Right ventricle myocardium inferior (tissue), 1 donor: ENCODE data around the gene SEZ6L2. TPM values are rescaled to one million over a fixed set of nuclear protein-coding genes. Genes with fewer than 3 reads are reported as not detected.
A peak's percentile ranks its signal among the peaks of the same experiment; 100 is the strongest.
"Not testable (repeated sequence)": the region's sequence is repeated elsewhere in the genome, so short reads cannot be mapped to it uniquely, and the experiment has no call there.

Source experiments
- ATAC-seq: fragments of 200-7000 bp; cut with Tn5 transposase; one replicate; pipeline ENCODE4 v1.9.1; 2020; ENCODE audit warnings: mild to moderate bottlenecking, moderate library complexity
- DNase-seq: peaks from one replicate; pipeline ENCODE4 v3.0.0; 2021; ENCODE audit errors: missing footprints
- intact Hi-C: fragments of 100-400 bp; cut with DNase I; formaldehyde crosslinking; loops from one replicate; pipeline ENCODE4 v1.11.0; 2022
- long read RNA-seq: library from polyadenylated mRNA; unstranded; transcript quantifications from one replicate; pipeline ENCODE4 v2.0.0, GENCODE V29; 2021
- total RNA-seq: library from RNA; stranded (reverse); fragmentation: NEBNext Ultra II Directional; extraction: Animal tissue kit (Norgen Biotek cat#: 25700); gene quantifications from one replicate; pipeline ENCODE4 v1.2.1, GENCODE V29; 2021
- donor health status: DM: no; HTN: yes; CAD: no; lungs with severe emphysema.

SEZ6L2 gene
- total RNA-seq: 0.43 TPM
- long read RNA-seq: 0 reads

DNA sequence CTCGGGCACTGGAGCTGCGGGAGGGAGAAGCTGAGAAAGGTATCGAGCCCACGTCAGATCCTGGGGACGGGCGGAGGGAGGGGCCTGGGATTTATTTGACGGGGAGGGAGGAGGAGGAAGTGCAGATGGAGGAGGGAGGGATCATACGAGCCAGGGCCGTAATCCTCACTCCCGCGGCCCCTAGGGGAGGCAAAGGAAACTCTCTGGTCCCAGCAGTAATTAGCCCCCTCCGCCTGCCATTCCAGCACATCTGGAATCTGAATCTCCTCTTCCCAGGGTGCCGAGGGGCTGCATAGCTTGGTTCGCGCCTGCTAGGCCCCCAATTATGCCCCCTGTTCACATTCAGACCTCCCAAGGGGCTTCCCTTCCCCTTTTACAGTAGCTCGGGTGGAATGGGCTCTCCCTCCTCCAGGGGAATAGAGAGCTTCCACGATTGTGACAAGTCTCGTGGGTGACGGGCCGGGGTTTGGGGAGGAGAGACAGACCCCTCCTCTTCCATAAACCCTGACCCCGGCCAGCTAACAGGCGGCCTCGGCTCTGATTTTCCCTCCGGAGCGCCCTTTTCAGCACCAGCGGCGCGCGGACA lies at the start of gene SEZ6L2:
Gene SEZ6L2, minus strand, starts transcription at position 35 of the 586 bp plus-strand sequence. CDS start 531 bp downstream, outside the sequence.
- DNase-seq (no peak), ATAC-seq (no peak)
- intact Hi-C loops: no loop called here

DNA sequence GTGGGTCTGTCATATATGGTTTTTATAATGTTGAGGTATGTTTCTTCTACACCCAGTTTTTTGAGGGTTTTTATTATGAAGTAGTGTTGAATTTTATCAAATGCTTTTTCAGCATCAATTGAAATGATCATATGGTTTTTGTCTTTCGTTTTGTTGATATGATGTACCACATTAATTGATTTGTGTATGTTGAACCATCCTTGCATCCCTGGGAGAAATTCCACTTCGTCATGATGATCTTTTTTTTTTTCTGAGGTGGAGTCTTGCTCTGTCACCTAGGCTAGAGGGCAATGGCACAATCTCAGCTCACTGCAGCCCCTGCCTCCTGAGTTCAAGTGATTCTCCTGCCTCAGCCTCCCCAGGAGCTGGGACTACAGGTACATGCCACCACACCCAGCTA lies 48.5 kb upstream of the SEZ6L2 start:
- DNase-seq: no peak
- intact Hi-C loops: no loop called here
- ATAC-seq: no peak

- ATAC-seq (peak; percentile 56), DNase-seq (no peak)
- intact Hi-C loops: no loop called here
Measured at GRCh38 chr16:29943846-29944799, 44.8 kb upstream of the SEZ6L2 start.

DNA sequence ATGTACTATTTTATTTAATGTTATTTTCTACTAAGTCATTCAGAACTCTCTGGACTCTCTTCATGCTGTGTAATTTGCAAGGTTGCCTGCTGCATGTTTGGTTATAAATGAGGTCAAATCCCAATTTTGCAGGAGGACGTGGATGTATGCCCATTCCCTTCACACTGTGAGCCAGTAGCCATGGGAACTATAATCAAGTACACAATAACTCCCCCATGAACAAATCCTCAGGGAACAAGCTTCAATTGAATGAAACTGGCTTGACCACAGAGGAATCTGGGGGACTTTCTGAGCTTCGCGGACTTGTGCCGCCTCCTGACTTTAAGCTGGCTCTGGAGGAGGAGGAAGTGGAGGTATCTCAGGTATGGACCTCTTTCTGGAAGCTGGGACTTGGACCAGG lies 41.3 kb upstream of the SEZ6L2 start:
- DNase-seq (no peak), ATAC-seq (no peak)
- intact Hi-C loops: no loop called here

- DNase-seq, ATAC-seq, intact Hi-C loops: not testable (repeated sequence)
Measured at GRCh38 chr16:29931750-29932149, 32.4 kb upstream of the SEZ6L2 start.

DNA sequence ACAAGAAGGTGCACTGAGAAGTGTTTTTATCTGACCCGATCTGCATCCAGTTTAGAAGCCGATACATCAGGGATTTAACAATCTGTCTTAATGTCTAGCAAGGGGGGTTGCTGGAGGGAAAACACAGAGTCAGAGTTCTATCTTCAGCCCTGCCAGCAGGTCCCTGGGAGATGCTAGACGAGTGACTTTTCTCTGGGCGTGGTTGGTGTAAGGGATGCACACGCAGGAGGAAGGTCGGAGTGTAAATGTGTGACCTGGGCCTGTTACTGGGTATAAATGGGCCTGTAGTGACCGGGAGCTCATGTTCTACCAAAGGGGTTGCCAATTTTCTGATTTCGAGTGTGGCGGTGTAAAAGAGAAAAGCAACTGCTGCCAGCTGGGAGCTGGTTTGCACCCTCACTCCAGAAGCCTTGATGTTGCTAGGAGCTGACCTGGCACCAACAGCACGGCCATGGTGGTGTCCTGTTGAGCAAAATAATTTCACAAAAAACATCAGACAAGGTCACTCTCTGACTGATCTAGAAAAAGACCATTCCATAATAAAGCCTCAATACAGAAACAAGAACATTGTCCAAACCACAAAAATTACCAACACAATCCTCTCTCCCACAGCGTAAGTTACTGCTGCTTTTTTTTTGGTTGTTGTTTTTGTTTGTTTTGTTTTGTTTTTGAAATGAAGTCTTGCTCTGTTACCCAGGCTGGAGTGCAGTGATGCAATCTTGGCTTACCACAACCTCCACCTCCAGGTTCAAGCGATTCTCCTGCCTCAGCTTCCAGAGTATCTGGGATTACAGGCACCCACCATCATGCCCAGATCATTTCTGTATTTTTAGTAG lies 27.9 kb upstream of the SEZ6L2 start:
- ATAC-seq (no peak), DNase-seq (no peak)
- intact Hi-C loops: loop anchor here (2.0 kb wide), 1 partner anchor 34 kb away; no protein-coding TSS in a partner anchor

GRCh38 chr16:29926711-29927052 lies 27.3 kb upstream of the SEZ6L2 start:
- DNase-seq: no peak
- intact Hi-C loops: loop anchor here (2.0 kb wide), 1 partner anchor 34 kb away; no protein-coding TSS in a partner anchor
- ATAC-seq: peak; percentile 40

- intact Hi-C loops: loop anchor here (2.0 kb wide), 1 partner anchor 35 kb away; no protein-coding TSS in a partner anchor
- peak; percentile 98 for ATAC-seq
- DNase-seq: peak; percentile 95
Measured at GRCh38 chr16:29925781-29926710, 26.7 kb upstream of the SEZ6L2 start, which contains the start of gene KCTD13. KCTD13 (minus strand) TSS chr16:29926226; CDS start chr16:29926033, 193 bp downstream.

- ATAC-seq: no peak
- DNase-seq: no peak
- intact Hi-C loops: no loop called here
Measured at GRCh38 chr16:29925105-29925756, 25.9 kb upstream of the SEZ6L2 start.

GRCh38 chr16:29922986-29923501 lies 23.7 kb upstream of the SEZ6L2 start:
- intact Hi-C loops: no loop called here
- DNase-seq: no peak
- ATAC-seq: no peak

DNA sequence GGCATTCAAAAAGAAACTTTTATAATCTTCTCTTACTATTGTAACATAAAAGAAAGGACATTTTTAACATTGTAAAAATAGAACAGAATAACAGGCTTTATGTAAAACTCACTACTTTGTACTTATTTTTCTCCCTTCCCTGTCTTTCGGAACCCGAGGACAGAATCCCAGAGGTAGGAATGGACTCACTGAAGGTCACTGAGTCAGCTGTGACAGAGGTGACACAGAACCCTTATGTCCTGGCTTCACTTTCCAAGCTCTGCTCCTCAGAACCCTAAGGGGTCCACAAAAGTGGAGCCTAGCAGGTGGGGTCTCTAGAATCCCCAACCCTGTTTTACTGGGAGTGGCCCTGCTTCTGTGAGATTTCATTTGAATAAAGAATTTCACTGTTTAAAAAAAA lies 23.0 kb upstream of the SEZ6L2 start:
- intact Hi-C loops: no loop called here
- DNase-seq (no peak), ATAC-seq (no peak)

- intact Hi-C loops: no loop called here
- no peak for DNase-seq
Measured at GRCh38 chr16:29921034-29921385, 21.7 kb upstream of the SEZ6L2 start.

GRCh38 chr16:29920288-29921033 lies 21.1 kb upstream of the SEZ6L2 start:
- DNase-seq (no peak), ATAC-seq (no peak)
- intact Hi-C loops: no loop called here

More at GRCh38 chr16:29921034-29921385, 21.7 kb upstream of the SEZ6L2 start:
- ATAC-seq: no peak

DNA sequence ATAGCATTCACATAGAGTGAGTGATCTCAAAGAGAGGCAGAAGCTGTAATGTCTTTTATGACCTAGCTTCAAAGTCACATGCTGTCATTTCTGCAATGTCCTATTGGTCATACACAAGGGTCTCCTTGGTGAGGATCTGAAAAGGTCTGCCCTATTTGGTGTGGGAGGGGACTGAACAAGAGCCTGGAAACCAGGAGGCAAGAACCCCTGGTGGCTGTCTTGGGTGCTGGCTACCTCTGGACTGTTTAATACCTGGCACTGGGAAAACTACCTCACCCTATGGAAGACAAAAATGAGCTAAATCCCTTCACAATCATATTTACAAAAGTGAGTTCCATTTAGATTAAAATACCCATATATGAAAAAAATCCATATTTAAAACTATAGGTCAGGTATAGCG lies 17.6 kb upstream of the SEZ6L2 start:
- ATAC-seq (no peak), DNase-seq (no peak)
- intact Hi-C loops: no loop called here

DNA sequence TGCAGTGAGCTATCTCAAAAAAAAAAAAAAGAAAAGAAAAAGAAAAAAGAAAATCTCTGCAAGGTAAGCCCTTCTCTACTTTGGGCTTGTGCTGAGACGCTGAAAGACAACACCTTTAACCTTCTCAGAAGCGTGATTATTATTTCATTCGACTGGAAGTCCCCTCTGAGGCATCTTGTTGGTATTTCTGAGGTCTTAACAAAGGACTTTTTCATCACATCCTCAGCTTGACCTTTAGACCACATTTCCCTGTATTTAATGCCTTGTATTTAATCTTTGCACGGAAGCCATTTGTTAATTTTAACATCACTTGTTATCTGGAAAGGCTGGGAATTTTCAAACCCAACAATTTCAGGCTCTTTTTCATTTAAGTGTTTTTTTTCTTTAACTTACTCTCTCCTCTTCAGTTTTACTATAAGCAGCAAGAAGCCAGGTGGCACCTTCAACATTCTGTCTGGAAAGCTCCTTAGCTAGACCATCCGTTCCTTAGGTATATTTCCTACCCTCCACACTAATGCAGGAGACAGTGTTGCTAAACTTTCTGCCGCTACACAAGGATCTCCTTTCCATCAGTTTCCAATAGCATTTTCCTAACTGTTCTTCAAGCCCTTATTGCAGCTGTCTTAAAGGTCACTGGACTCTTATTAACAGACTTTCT lies 16.4 kb upstream of the SEZ6L2 start:
- ATAC-seq (no peak), DNase-seq (no peak)
- intact Hi-C loops: no loop called here

- no peak for DNase-seq
- no peak for ATAC-seq
- intact Hi-C loops: no loop called here
Measured at GRCh38 chr16:29913514-29913913, 14.2 kb upstream of the SEZ6L2 start.
